ENCODE measurements around the gene HSP90AA1.
"Not testable (repeated sequence)": the region's sequence is repeated elsewhere in the genome, so short reads cannot be mapped to it uniquely, and the experiment has no call there.

HSP90AA1 gene

GRCh38 chr14:102111101-102111500, 24.3 kb upstream of the HSP90AA1 start:
- H3K9me3 ChIP-seq: no peaks in the 10 kb centered on the region
- H3K4me1 ChIP-seq: no peaks in the 10 kb centered on the region
- no peaks in the 10 kb centered on the region for H3K36me3 ChIP-seq
- intact Hi-C loops (cut with DNase I; ENCODE audit: low total_unique reads): no loop called here
- no peak for TF ChIP-seq CTCF (IDR thresholded peaks at IDR 0.05)
- no peaks in the 10 kb centered on the region for H3K27me3 ChIP-seq
- no peak overlapping the region for H3K4me3 ChIP-seq
- DNase-seq: no peak
- no peak overlapping the region for H3K27ac ChIP-seq

GRCh38 chr14:102109332-102109731, 22.5 kb upstream of the HSP90AA1 start:
- H3K27ac ChIP-seq; H3K27me3 ChIP-seq; intact Hi-C loops (cut with DNase I; ENCODE audit: low total_unique reads); H3K9me3 ChIP-seq; H3K4me3 ChIP-seq; H3K36me3 ChIP-seq; DNase-seq; H3K4me1 ChIP-seq: not testable (repeated sequence)

GRCh38 chr14:102105369-102105768, 18.5 kb upstream of the HSP90AA1 start:
- Histone ChIP-seq H3K4me3 (no peak overlapping the region), H3K9me3 (no peaks in the 10 kb centered on the region), H3K27me3 (no peaks in the 10 kb centered on the region), H3K4me1 (no peaks in the 10 kb centered on the region), H3K36me3 (peaks cover 0 to 9% (median 7%) of the 10 kb centered on the region in 3 donors), H3K27ac (no peak overlapping the region)
- intact Hi-C loops (cut with DNase I; ENCODE audit: low total_unique reads): no loop called here
- DNase-seq: no peak
- no peak for TF ChIP-seq CTCF (IDR thresholded peaks at IDR 0.05)

- H3K4me1 ChIP-seq: no peaks in the 10 kb centered on the region
- no peak overlapping the region for H3K27ac ChIP-seq
- H3K36me3 ChIP-seq: peaks cover 0 to 9% (median 7%) of the 10 kb centered on the region in 3 donors
- intact Hi-C loops (cut with DNase I; ENCODE audit: low total_unique reads): no loop called here
- H3K9me3 ChIP-seq: no peaks in the 10 kb centered on the region
- H3K4me3 ChIP-seq: no peak overlapping the region
- no peak for DNase-seq
- no peaks in the 10 kb centered on the region for H3K27me3 ChIP-seq
- TF ChIP-seq CTCF (IDR thresholded peaks at IDR 0.05): no peak
These were observed 16.3 kb upstream of the HSP90AA1 start for GRCh38 chr14:102103062-102103695.

GRCh38 chr14:102097441-102098135, 10.7 kb upstream of the HSP90AA1 start:
- Histone ChIP-seq H3K9me3 (no peaks in the 10 kb centered on the region), H3K27me3 (no peaks in the 10 kb centered on the region), H3K36me3 (peaks cover 0 to 9% (median 7%) of the 10 kb centered on the region in 3 donors), H3K4me1 (peaks cover 0 to 9% (median 2%) of the 10 kb centered on the region in 4 donors), H3K27ac (no peak overlapping the region), H3K4me3 (no peak overlapping the region)
- peak in 1 of 2 donors; percentile 42 for DNase-seq
- intact Hi-C loops (cut with DNase I; ENCODE audit: low total_unique reads): loop anchor here (5.0 kb wide), 2 partner anchors 35 to 50 kb away; no protein-coding TSS in a partner anchor
- no peak for TF ChIP-seq CTCF (IDR thresholded peaks at IDR 0.05)

- TF ChIP-seq CTCF (IDR thresholded peaks at IDR 0.05): peak; percentile 67 to 75
- Histone ChIP-seq H3K4me3 (no peak overlapping the region), H3K36me3 (peaks cover 0 to 7% (median 4%) of the 10 kb centered on the region in 3 donors), H3K27ac (no peak overlapping the region), H3K9me3 (no peaks in the 10 kb centered on the region), H3K4me1 (peaks cover 0 to 9% (median 2%) of the 10 kb centered on the region in 4 donors), H3K27me3 (no peaks in the 10 kb centered on the region)
- intact Hi-C loops (cut with DNase I; ENCODE audit: low total_unique reads): loop anchor here (5.0 kb wide), 2 partner anchors 34 to 49 kb away; no protein-coding TSS in a partner anchor
- peak; percentile 87 to 90 for DNase-seq
These were observed 9.8 kb upstream of the HSP90AA1 start for GRCh38 chr14:102096569-102097188.
